ENCODE measurements around the gene INSIG2. TPM values are rescaled to one million over a fixed set of nuclear protein-coding genes. Genes with fewer than 3 reads are reported as not detected.

Gene INSIG2
- total RNA-seq, 1 experiment from 2014 or later = 13.3 TPM

- no peaks in the 10 kb centered on the region for H3K27me3 ChIP-seq (replicated peaks; ENCODE audit: insufficient read depth, low read depth, low read length, poor library complexity)
- TF ChIP-seq CTCF (conservative IDR thresholded peaks at IDR 0.05; ENCODE audit: low read depth, low read length) (no peak), EZH2 (IDR thresholded peaks at IDR 0.05; ENCODE audit: borderline replicate concordance, low read depth, low read length, poor library complexity, severe bottlenecking) (no peak)
- no peaks in the 10 kb centered on the region for H3K4me1 ChIP-seq (ENCODE audit: insufficient read depth, low read length, poor library complexity, severe bottlenecking)
- H3K36me3 ChIP-seq (ENCODE audit: insufficient read depth, low read length, poor library complexity, severe bottlenecking) = no peaks in the 10 kb centered on the region
- H3K4me3 ChIP-seq (ENCODE audit: low read depth, low read length, poor library complexity, severe bottlenecking) = no peak overlapping the region
- CTCF ChIA-PET = no interaction called here
- no peak overlapping the region for H3K27ac ChIP-seq (ENCODE audit: low read depth, low read length, poor library complexity, severe bottlenecking)
- no TSS peak for BruUV-seq (replicated peaks)
- no peak for DNase-seq (ENCODE audit: low spot score)
- intact Hi-C loops (cut with micrococcal nuclease; ENCODE audit: unreplicated experiment) = no loop called here
- H3K9me3 ChIP-seq (ENCODE audit: low read depth, low read length, poor library complexity, severe bottlenecking) = no peaks in the 10 kb centered on the region
- POLR2A ChIA-PET (ENCODE audit: low non-redundant PET) = interaction anchor here (0.6 kb wide), 1 partner anchor 12 kb away, joined by 3 read pairs; no protein-coding TSS in a partner anchor
Measured at GRCh38 chr2:118148133-118148532, 59.9 kb downstream of the INSIG2 start.

GRCh38 chr2:118148809-118149208, 60.5 kb downstream of the INSIG2 start:
- DNase-seq (ENCODE audit: low spot score) = no peak
- intact Hi-C loops (cut with micrococcal nuclease; ENCODE audit: unreplicated experiment) = no loop called here
- H3K4me1 ChIP-seq (ENCODE audit: insufficient read depth, low read length, poor library complexity, severe bottlenecking) = no peaks in the 10 kb centered on the region
- H3K9me3 ChIP-seq (ENCODE audit: low read depth, low read length, poor library complexity, severe bottlenecking) = no peaks in the 10 kb centered on the region
- ChIA-PET POLR2A (ENCODE audit: low non-redundant PET) (interaction anchor here (0.6 kb wide), 1 partner anchor 13 kb away, joined by 3 read pairs; no protein-coding TSS in a partner anchor), CTCF (no interaction called here)
- H3K36me3 ChIP-seq (ENCODE audit: insufficient read depth, low read length, poor library complexity, severe bottlenecking) = no peaks in the 10 kb centered on the region
- no peak overlapping the region for H3K27ac ChIP-seq (ENCODE audit: low read depth, low read length, poor library complexity, severe bottlenecking)
- no peak for TF ChIP-seq EZH2 (IDR thresholded peaks at IDR 0.05; ENCODE audit: borderline replicate concordance, low read depth, low read length, poor library complexity, severe bottlenecking)
- 0 out of 2 replicates have a peak, but pooled peaks have one; percentile 18 for TF ChIP-seq CTCF (conservative IDR thresholded peaks at IDR 0.05; ENCODE audit: low read depth, low read length)
- no peak overlapping the region for H3K4me3 ChIP-seq (ENCODE audit: low read depth, low read length, poor library complexity, severe bottlenecking)
- no TSS peak for BruUV-seq (replicated peaks)
- H3K27me3 ChIP-seq (replicated peaks; ENCODE audit: insufficient read depth, low read depth, low read length, poor library complexity) = no peaks in the 10 kb centered on the region

- no peak for TF ChIP-seq EZH2 (IDR thresholded peaks at IDR 0.05; ENCODE audit: borderline replicate concordance, low read depth, low read length, poor library complexity, severe bottlenecking)
- TF ChIP-seq CTCF (conservative IDR thresholded peaks at IDR 0.05; ENCODE audit: low read depth, low read length) = no peak
- Histone ChIP-seq H3K4me1 (ENCODE audit: insufficient read depth, low read length, poor library complexity, severe bottlenecking) (no peaks in the 10 kb centered on the region), H3K27ac (ENCODE audit: low read depth, low read length, poor library complexity, severe bottlenecking) (no peak overlapping the region), H3K27me3 (replicated peaks; ENCODE audit: insufficient read depth, low read depth, low read length, poor library complexity) (no peaks in the 10 kb centered on the region), H3K4me3 (ENCODE audit: low read depth, low read length, poor library complexity, severe bottlenecking) (no peak overlapping the region), H3K9me3 (ENCODE audit: low read depth, low read length, poor library complexity, severe bottlenecking) (no peaks in the 10 kb centered on the region), H3K36me3 (ENCODE audit: insufficient read depth, low read length, poor library complexity, severe bottlenecking) (no peaks in the 10 kb centered on the region)
- POLR2A ChIA-PET (ENCODE audit: low non-redundant PET) = no interaction called here
- DNase-seq (ENCODE audit: low spot score) = no peak
- no TSS peak for BruUV-seq (replicated peaks)
- CTCF ChIA-PET = no interaction called here
- intact Hi-C loops (cut with micrococcal nuclease; ENCODE audit: unreplicated experiment) = no loop called here
Measured at GRCh38 chr2:118150294-118150693, 62.0 kb downstream of the INSIG2 start.
